Endodermal cell (in vitro differentiated cells): ENCODE data around the gene HIP1R. TPM values are rescaled to one million over a fixed set of nuclear protein-coding genes. Genes with fewer than 3 reads are reported as not detected.
A peak's percentile ranks its signal among the peaks of the same experiment; 100 is the strongest.

Source experiments
- DNase-seq: peaks from one replicate; pipeline ENCODE4 v3.0.0-alpha.2; 2017
- H3K27ac ChIP-seq: 2 replicates; pipeline ENCODE4 v1.5.1; 2013; ENCODE audit warnings: mild to moderate bottlenecking, low read depth, low read length, moderate library complexity
- H3K27me3 ChIP-seq: 2 replicates; pipeline ENCODE4 v1.6.1; 2013; ENCODE audit warnings: mild to moderate bottlenecking, low read length, moderate library complexity; ENCODE audit not compliant: insufficient read depth, control insufficient read depth, poor library complexity, severe bottlenecking
- H3K36me3 ChIP-seq: 2 replicates; pipeline ENCODE4 v1.7.0; 2013; ENCODE audit warnings: mild to moderate bottlenecking, low read length, moderate library complexity; ENCODE audit not compliant: control insufficient read depth, insufficient read depth
- H3K4me1 ChIP-seq: one replicate; pipeline ENCODE4 v1.7.0; 2013; ENCODE audit warnings: low read length; ENCODE audit not compliant: control insufficient read depth, insufficient read depth
- H3K4me3 ChIP-seq: 2 replicates; pipeline ENCODE4 v1.5.1; 2013; ENCODE audit warnings: mild to moderate bottlenecking, low read length, moderate library complexity
- H3K9ac ChIP-seq: 2 replicates; pipeline ENCODE4 v1.6.1; 2013; ENCODE audit warnings: mild to moderate bottlenecking, low read length, moderate library complexity; ENCODE audit not compliant: poor library complexity, severe bottlenecking; ENCODE audit errors: extremely low read depth
- H3K9me3 ChIP-seq: 2 replicates; pipeline ENCODE4 v1.6.1; 2013; ENCODE audit warnings: mild to moderate bottlenecking, low read length, moderate library complexity; ENCODE audit not compliant: control insufficient read depth
- H3K27ac Mint-ChIP-seq: 2 replicates; pipeline ENCODE4 v1.8.0; 2020; ENCODE audit warnings: mixed read lengths
- H3K27me3 Mint-ChIP-seq: 2 replicates; pipeline ENCODE4 v1.8.0; 2021; ENCODE audit warnings: mild to moderate bottlenecking, mixed read lengths; ENCODE audit not compliant: insufficient read depth
- H3K36me3 Mint-ChIP-seq: 2 replicates; pipeline ENCODE4 v1.8.0; 2020; ENCODE audit warnings: low read depth, mixed read lengths
- H3K4me1 Mint-ChIP-seq: 2 replicates; pipeline ENCODE4 v1.8.0; 2020; ENCODE audit warnings: mixed read lengths
- H3K4me3 Mint-ChIP-seq: 2 replicates; pipeline ENCODE4 v1.8.0; 2020; ENCODE audit warnings: mild to moderate bottlenecking, moderate library complexity, mixed read lengths
- H3K9me3 Mint-ChIP-seq: 2 replicates; pipeline ENCODE4 v1.8.0; 2020; ENCODE audit warnings: mild to moderate bottlenecking, mixed read lengths
- WGBS, 2 experiments: methylation state at CpG; one replicate each; pipeline versions ENCODE4 v1.1.5 to v1.1.7; 2013; ENCODE audit warnings: missing lambda C conversion rate in 2 of 2, mixed read lengths in 1 of 2; ENCODE audit not compliant: insufficient coverage in 1 of 2, insufficient read length in 1 of 2; 5-methylcytosine and 5-hydroxymethylcytosine counted together
- total RNA-seq, 2 donors: library from RNA; stranded (reverse); fragmentation: NEBNext Ultra II Directional in 1 of 2; extraction: Animal tissue kit (Norgen Biotek cat#: 25700) in 1 of 2; gene quantifications; 2 replicates in 1 of 2; 3 replicates in 1 of 2; pipeline ENCODE4 v1.2.1, GENCODE V29; 2021
- TF ChIP-seq, protein P1 (sequence below): fragments of 200-600 bp; sonication (generic); conservative IDR thresholded peaks from 2 replicates; pipeline ENCODE4 v1.5.0; 2021; ENCODE audit warnings: antibody characterized with exemption, mild to moderate bottlenecking

Gene HIP1R
- total RNA-seq, 2 donors from 2014 or later: 24.5 to 24.9 TPM

DNA sequence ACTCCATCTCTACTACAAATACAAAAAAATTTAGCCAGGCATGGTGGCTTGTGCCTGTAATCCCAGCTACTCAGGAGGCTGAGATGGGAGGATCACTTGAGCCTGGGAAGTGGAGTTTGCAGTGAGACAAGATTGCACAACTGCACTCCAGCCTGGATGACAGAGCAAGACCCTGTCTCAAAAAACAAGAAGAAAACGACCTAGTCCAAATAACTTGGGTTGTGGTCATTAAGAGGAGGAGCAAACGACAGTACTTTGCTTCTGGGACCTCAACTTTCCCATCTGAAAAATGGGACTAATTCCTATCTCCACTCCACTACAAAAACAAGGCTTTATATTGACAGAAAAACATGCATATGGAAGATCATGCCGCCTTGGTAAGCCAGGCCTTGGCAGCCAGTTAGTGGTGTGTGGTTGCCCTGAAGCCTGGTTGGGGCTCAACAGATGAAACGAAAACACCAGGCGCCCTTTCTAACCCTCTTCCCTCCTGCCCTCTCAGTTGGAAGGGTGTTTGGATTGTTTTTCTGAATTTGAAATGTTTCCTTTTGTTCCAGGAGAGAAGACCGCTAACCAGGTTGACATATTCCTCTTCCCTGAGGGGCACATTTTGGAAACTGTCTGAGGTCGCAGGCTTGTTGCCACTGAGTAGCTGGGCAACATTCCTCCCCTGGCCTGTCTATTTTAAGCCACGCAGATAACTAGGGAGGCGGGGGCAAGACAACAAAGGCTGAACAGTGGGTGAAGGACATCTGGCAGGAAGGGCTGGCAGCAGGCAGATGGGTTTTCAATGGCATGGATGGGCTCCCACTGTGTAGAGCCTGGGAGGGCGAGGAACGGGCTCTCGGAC, 74.4 kb downstream of the HIP1R start:
- no peaks in the 10 kb centered on the region for H3K27me3 ChIP-seq
- TF ChIP-seq, protein P1, sequence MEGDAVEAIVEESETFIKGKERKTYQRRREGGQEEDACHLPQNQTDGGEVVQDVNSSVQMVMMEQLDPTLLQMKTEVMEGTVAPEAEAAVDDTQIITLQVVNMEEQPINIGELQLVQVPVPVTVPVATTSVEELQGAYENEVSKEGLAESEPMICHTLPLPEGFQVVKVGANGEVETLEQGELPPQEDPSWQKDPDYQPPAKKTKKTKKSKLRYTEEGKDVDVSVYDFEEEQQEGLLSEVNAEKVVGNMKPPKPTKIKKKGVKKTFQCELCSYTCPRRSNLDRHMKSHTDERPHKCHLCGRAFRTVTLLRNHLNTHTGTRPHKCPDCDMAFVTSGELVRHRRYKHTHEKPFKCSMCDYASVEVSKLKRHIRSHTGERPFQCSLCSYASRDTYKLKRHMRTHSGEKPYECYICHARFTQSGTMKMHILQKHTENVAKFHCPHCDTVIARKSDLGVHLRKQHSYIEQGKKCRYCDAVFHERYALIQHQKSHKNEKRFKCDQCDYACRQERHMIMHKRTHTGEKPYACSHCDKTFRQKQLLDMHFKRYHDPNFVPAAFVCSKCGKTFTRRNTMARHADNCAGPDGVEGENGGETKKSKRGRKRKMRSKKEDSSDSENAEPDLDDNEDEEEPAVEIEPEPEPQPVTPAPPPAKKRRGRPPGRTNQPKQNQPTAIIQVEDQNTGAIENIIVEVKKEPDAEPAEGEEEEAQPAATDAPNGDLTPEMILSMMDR: no peak
- peak; percentile 66 for DNase-seq
- no peaks in the 10 kb centered on the region for H3K36me3 ChIP-seq
- peak overlapping the region; percentile 77 for H3K27ac ChIP-seq
- H3K27ac Mint-ChIP-seq: no peak overlapping the region
- 38 to 61% methylated on average over 1 to 10 of the region's 12 CpGs for WGBS, 2 experiments
- no peaks in the 10 kb centered on the region for H3K4me1 ChIP-seq
- H3K9me3 ChIP-seq: no peaks in the 10 kb centered on the region
- no peak overlapping the region for H3K9ac ChIP-seq
- H3K9me3 Mint-ChIP-seq: peaks cover 5% of the 10 kb centered on the region
- no peak overlapping the region for H3K4me3 ChIP-seq
- H3K4me3 Mint-ChIP-seq: no peak overlapping the region
- H3K27me3 Mint-ChIP-seq: no peaks in the 10 kb centered on the region
- H3K4me1 Mint-ChIP-seq: no peaks in the 10 kb centered on the region
- H3K36me3 Mint-ChIP-seq: no peaks in the 10 kb centered on the region

Other genes starting within 250 kb of the HIP1R start
- gene HCAR2, start 132.1 kb upstream of the HIP1R start, total RNA-seq: not detected
- gene HCAR3, start 118.6 kb upstream of the HIP1R start, total RNA-seq: not detected
- gene HCAR1, start 104.6 kb upstream of the HIP1R start, total RNA-seq: under 1 TPM in 1 of 2 donors, not detected in 1; 0.04 TPM
- gene DENR, start 82.6 kb upstream of the HIP1R start, total RNA-seq: 10 to 100 TPM; 85.8 to 86.1 TPM
- 1 to 10 TPM; 1.3 to 1.6 TPM for gene CCDC62, start 60.9 kb upstream of the HIP1R start, total RNA-seq
- gene VPS37B, start 60.7 kb downstream of the HIP1R start, total RNA-seq: 10 to 100 TPM; 22.7 to 24.1 TPM
- 1 to 10 TPM; 5.4 to 6.0 TPM for gene ABCB9, start 131.0 kb downstream of the HIP1R start, total RNA-seq
- gene OGFOD2, start 139.8 kb downstream of the HIP1R start, total RNA-seq: 10 to 100 TPM; 17.5 to 19.9 TPM
- 100 to 1,000 TPM; 136 to 149 TPM for gene ARL6IP4, start 145.2 kb downstream of the HIP1R start, total RNA-seq